Transverse colon (tissue), 4 donors: Measurements from ENCODE around the gene CCM2L.

Experiments used
- CTCF ChIP-seq, 5 experiments: fragments of 200-600 bp in 3 of 5; fragments of 450-650 bp in 2 of 5; sonication (generic) in 3 of 5; IDR thresholded peaks; 1 replicate in 2 of 5; 2 replicates in 3 of 5; pipeline ENCODE4 v1.5.1; 2016 to 2017; ENCODE audit warnings: antibody characterized with exemption in 5 of 5, inconsistent platforms in 3 of 5, mild to moderate bottlenecking in 2 of 5, moderate library complexity in 1 of 5
- POLR2A ChIP-seq: fragments of 450-650 bp; IDR thresholded peaks from one replicate; pipeline ENCODE4 v1.6.1; 2016; ENCODE audit warnings: antibody characterized with exemption, mild to moderate bottlenecking, moderate library complexity
- POLR2AphosphoS5 ChIP-seq, 3 donors: sonication (generic); formaldehyde crosslinking; IDR thresholded peaks; one replicate each; pipeline ENCODE4 v1.6.1; 2016; ENCODE audit warnings: antibody characterized with exemption in 3 of 3

GRCh38 chr20:32007787-32008616 lies 2.2 kb upstream of the CCM2L start:
- no peak for TF ChIP-seq POLR2A
- no peak for TF ChIP-seq CTCF (IDR thresholded peaks at IDR 0.05)
- no peak for TF ChIP-seq POLR2AphosphoS5 (IDR thresholded peaks at IDR 0.05)
